Naive B cell (primary cell): ENCODE measurements around the gene TPT1. TPM values are rescaled to one million over a fixed set of nuclear protein-coding genes. Genes with fewer than 3 reads are reported as not detected.
A peak's percentile ranks its signal among the peaks of the same experiment; 100 is the strongest.
"Not testable (repeated sequence)": the region's sequence is repeated elsewhere in the genome, so short reads cannot be mapped to it uniquely, and the experiment has no call there.

Experiments
- ATAC-seq, 2 donors: fragments of 150-1000 bp; cut with Tn5 transposase; 2 replicates each; pipeline ENCODE4 v1.10.0; 2021; ENCODE audit warnings: low read depth in 2 of 2, mild to moderate bottlenecking in 2 of 2, moderate library complexity in 2 of 2
- DNase-seq: peaks from one replicate; pipeline ENCODE4 v3.0.0; 2022
- H3K27ac Mint-ChIP-seq, 6 donors: one replicate each; pipeline ENCODE4 v1.8.0; 2020 to 2022; ENCODE audit warnings: mild to moderate bottlenecking in 6 of 6, mixed read lengths in 6 of 6, moderate library complexity in 5 of 6, inconsistent platforms in 2 of 6
- H3K27me3 Mint-ChIP-seq, 3 donors: one replicate each; pipeline ENCODE4 v1.8.0; 2021 to 2022; ENCODE audit warnings: mixed read lengths in 3 of 3, mild to moderate bottlenecking in 1 of 3
- H3K36me3 Mint-ChIP-seq, 2 donors: one replicate each; pipeline ENCODE4 v1.8.0; 2020 to 2022; ENCODE audit warnings: mixed read lengths in 2 of 2, inconsistent platforms in 1 of 2, mild to moderate bottlenecking in 1 of 2
- H3K4me1 Mint-ChIP-seq, 3 donors: one replicate each; pipeline ENCODE4 v1.8.0; 2020 to 2022; ENCODE audit warnings: mixed read lengths in 3 of 3, inconsistent platforms in 1 of 3, mild to moderate bottlenecking in 1 of 3, moderate library complexity in 1 of 3
- H3K4me3 Mint-ChIP-seq, 8 donors: one replicate each; pipeline ENCODE4 v1.8.0; 2020 to 2022; ENCODE audit warnings: mild to moderate bottlenecking in 8 of 8, mixed read lengths in 8 of 8, moderate library complexity in 8 of 8, inconsistent platforms in 2 of 8
- H3K9me3 Mint-ChIP-seq, 7 donors: one replicate each; pipeline ENCODE4 v1.8.0; 2020 to 2022; ENCODE audit warnings: mixed read lengths in 7 of 7, mild to moderate bottlenecking in 5 of 7, inconsistent platforms in 2 of 7, moderate library complexity in 1 of 7
- polyA plus RNA-seq, 6 donors: library from polyadenylated mRNA; unstranded; fragments of 300-500 nt; fragmentation: Illumina TruSeq; gene quantifications; one replicate each; pipeline ENCODE4 v1.2.3, GENCODE V29; 2021; ENCODE audit warnings: low read depth in 6 of 6

The TPT1 gene
- polyA plus RNA-seq, 6 donors from 2014 or later, result 1,189 to 2,468 (median 2,211) TPM

GRCh38 chr13:45376651-45377050 lies 35.7 kb upstream of the TPT1 start:
- not testable (repeated sequence) for DNase-seq, H3K4me3 Mint-ChIP-seq, H3K9me3 Mint-ChIP-seq, H3K4me1 Mint-ChIP-seq, H3K36me3 Mint-ChIP-seq, H3K27me3 Mint-ChIP-seq, ATAC-seq
- H3K27ac Mint-ChIP-seq, result peak overlapping the region in 1 of 6 donors; percentile 24

DNA sequence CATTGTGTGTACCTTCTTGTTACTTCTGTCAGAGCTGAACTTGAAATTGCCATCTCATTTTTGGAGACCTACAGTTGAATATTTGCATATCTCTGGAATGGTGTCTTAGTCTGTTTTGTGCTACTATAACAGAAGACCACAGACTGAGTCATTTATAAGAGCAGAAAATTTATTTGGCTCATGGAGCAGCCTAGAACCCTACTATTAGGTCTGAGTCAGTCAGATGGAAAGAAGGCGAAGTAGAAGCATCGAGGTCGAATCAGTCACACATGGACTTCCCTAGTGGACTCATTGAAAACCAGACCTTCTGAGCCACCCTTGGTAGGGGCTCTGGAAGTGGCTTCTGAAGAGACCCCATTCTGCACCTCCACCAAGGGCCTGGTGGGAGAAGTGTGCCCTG lies 33.9 kb upstream of the TPT1 start:
- H3K27me3 Mint-ChIP-seq, result no peaks in the 10 kb centered on the region
- no peak for DNase-seq
- no peaks in the 10 kb centered on the region for H3K9me3 Mint-ChIP-seq
- peak overlapping the region in 1 of 6 donors; percentile 24 for H3K27ac Mint-ChIP-seq
- no peak overlapping the region for H3K4me3 Mint-ChIP-seq
- no peak for ATAC-seq
- no peaks in the 10 kb centered on the region for H3K36me3 Mint-ChIP-seq
- peaks cover 4 to 10% (median 7%) of the 10 kb centered on the region in 3 donors for H3K4me1 Mint-ChIP-seq

DNA sequence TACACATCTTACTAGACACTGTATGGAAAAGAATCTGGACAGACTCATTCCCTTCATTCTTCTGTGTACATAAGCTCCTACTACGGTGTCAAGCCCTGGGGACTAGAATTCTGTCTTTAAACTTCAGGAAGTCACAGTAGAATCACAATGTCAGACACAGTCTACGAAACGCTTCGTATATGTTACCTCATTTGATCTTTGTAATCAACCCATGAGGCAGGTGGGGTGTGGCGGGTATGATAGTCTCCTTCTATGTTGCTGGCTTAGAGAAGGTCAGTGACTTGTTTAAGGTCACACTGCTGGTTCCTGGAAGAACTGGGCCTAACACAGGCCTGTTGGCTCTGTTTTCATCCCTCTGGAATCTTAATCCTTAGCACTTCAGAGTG lies 32.2 kb upstream of the TPT1 start:
- H3K27me3 Mint-ChIP-seq, result no peaks in the 10 kb centered on the region

GRCh38 chr13:45372189-45373161 lies 31.5 kb upstream of the TPT1 start:
- ATAC-seq, result no peak
- no peak overlapping the region for H3K4me3 Mint-ChIP-seq
- no peaks in the 10 kb centered on the region for H3K27me3 Mint-ChIP-seq
- peaks cover 22 to 24% (median 24%) of the 10 kb centered on the region in 3 donors for H3K4me1 Mint-ChIP-seq
- no peaks in the 10 kb centered on the region for H3K9me3 Mint-ChIP-seq
- peaks cover 0 to 7% of the 10 kb centered on the region in 2 donors for H3K36me3 Mint-ChIP-seq
- no peak for DNase-seq
- no peak overlapping the region for H3K27ac Mint-ChIP-seq

More for the DNA sequence above, 32.2 kb upstream of the TPT1 start:
- Mint-ChIP-seq H3K4me3 (no peak overlapping the region), H3K9me3 (no peaks in the 10 kb centered on the region), H3K36me3 (peaks cover 0 to 7% of the 10 kb centered on the region in 2 donors), H3K27ac (no peak overlapping the region), H3K4me1 (peaks cover 17 to 21% (median 18%) of the 10 kb centered on the region in 3 donors)
- ATAC-seq (no peak), DNase-seq (no peak)

DNA sequence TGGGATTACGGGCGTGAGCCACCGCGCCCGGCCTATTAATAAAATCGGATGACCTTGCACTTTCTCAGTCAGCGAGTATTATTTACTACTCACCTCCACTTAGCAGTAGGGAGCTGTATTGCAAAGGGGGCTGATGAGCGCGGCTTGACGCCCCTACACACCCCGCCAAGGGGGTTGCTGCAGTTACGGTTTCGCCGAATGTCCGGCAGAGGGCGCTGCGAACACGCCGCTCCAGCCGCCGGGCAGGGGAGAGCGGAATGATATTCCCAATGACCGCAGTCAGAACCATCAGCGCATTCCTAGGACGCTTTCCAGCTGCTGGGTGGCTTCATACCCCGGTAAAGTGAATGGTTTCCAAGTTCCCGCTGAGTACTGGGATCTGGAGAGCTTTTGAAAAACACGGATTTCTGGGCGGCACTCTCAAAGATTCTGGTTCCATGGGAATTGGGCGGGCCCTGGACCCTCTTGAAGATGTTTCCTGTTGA lies 30.0 kb upstream of the TPT1 start:
- H3K4me3 Mint-ChIP-seq, result peak overlapping the region in 4 of 8 donors; percentile 7 to 56 (median 27)
- H3K27me3 Mint-ChIP-seq, result no peaks in the 10 kb centered on the region
- H3K9me3 Mint-ChIP-seq, result no peaks in the 10 kb centered on the region
- H3K36me3 Mint-ChIP-seq, result peaks cover 0 to 7% of the 10 kb centered on the region in 2 donors
- peaks cover 27 to 34% (median 34%) of the 10 kb centered on the region in 3 donors for H3K4me1 Mint-ChIP-seq
- H3K27ac Mint-ChIP-seq, result peak overlapping the region in 1 of 6 donors; percentile 24
- ATAC-seq (peak in 1 of 2 donors; percentile 34), DNase-seq (peak; percentile 42)

- Mint-ChIP-seq H3K4me3 (peak overlapping the region in 5 of 8 donors; percentile 1 to 64 (median 2)), H3K27ac (peak overlapping the region in 4 of 6 donors; percentile 24 to 97 (median 68)), H3K9me3 (peaks cover 0 to 2% (median 0%) of the 10 kb centered on the region in 7 donors), H3K36me3 (peaks cover 0 to 9% of the 10 kb centered on the region in 2 donors), H3K27me3 (no peaks in the 10 kb centered on the region), H3K4me1 (peaks cover 27 to 34% (median 34%) of the 10 kb centered on the region in 3 donors)
- no peak for DNase-seq
- no peak for ATAC-seq
These were observed 28.1 kb upstream of the TPT1 start for GRCh38 chr13:45369116-45369515.

- H3K27me3 Mint-ChIP-seq, result no peaks in the 10 kb centered on the region
- H3K4me3 Mint-ChIP-seq, result peak overlapping the region in 5 of 8 donors; percentile 2 to 78 (median 37)
- H3K9me3 Mint-ChIP-seq, result peaks cover 0 to 5% (median 5%) of the 10 kb centered on the region in 7 donors
- peaks cover 0 to 15% of the 10 kb centered on the region in 2 donors for H3K36me3 Mint-ChIP-seq
- H3K27ac Mint-ChIP-seq, result peak overlapping the region in 3 of 6 donors; percentile 84 to 93 (median 91)
- peaks cover 30 to 34% (median 34%) of the 10 kb centered on the region in 3 donors for H3K4me1 Mint-ChIP-seq
- ATAC-seq (no peak), DNase-seq (no peak)
These were observed 27.6 kb upstream of the TPT1 start for GRCh38 chr13:45368571-45368970.

DNA sequence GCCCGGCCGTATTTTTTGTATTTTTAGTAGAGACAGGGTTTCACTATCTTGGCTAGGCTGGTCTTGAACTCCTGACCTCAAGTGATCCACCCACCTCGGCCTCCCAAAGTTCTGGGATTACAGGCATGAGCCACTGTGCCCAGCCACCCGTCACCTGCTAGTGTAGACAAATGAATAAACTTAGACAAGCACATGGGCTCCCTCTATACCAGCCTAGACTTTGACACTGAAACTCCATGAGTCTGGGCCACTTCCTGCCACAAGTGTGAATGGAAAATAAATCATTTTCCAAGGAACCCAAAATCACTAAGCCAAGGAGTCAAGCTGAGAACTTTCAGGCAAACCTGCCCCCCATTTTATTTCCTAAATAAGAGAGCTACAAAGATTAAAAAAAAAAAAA lies 27.0 kb upstream of the TPT1 start:
- no peak for ATAC-seq
- H3K9me3 Mint-ChIP-seq, result peaks cover 0 to 7% (median 5%) of the 10 kb centered on the region in 7 donors
- H3K27me3 Mint-ChIP-seq, result no peaks in the 10 kb centered on the region
- peak overlapping the region; percentile 67 to 93 (median 86) for H3K27ac Mint-ChIP-seq
- no peak for DNase-seq
- H3K36me3 Mint-ChIP-seq, result peaks cover 0 to 18% of the 10 kb centered on the region in 2 donors
- H3K4me1 Mint-ChIP-seq, result peaks cover 32 to 34% (median 34%) of the 10 kb centered on the region in 3 donors
- peak overlapping the region in 5 of 8 donors; percentile 2 to 78 (median 66) for H3K4me3 Mint-ChIP-seq

GRCh38 chr13:45367358-45367757 lies 26.4 kb upstream of the TPT1 start:
- H3K27ac Mint-ChIP-seq, result peak overlapping the region; percentile 28 to 91 (median 76)
- H3K36me3 Mint-ChIP-seq, result peaks cover 1 to 23% of the 10 kb centered on the region in 2 donors
- peaks cover 0 to 7% (median 5%) of the 10 kb centered on the region in 7 donors for H3K9me3 Mint-ChIP-seq
- DNase-seq (peak; percentile 77), ATAC-seq (peak; percentile 97 to 98)
- peaks cover 35 to 37% (median 36%) of the 10 kb centered on the region in 3 donors for H3K4me1 Mint-ChIP-seq
- peak overlapping the region; percentile 5 to 85 (median 66) for H3K4me3 Mint-ChIP-seq
- no peaks in the 10 kb centered on the region for H3K27me3 Mint-ChIP-seq

DNA sequence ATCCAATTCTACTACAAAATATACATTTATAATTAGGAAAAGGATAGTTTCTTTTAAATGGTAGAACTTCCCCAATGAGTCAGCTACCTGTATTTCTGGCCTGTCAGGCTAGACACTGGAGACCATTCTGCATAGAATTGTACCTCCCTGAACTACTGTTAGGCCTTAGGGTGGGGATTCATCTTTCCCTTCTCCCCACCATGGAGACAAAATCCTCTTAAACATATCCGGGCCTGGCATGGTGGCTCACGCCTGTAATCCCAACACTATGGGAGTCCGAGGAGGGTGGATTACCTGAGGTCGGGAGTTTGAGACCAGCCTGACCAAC lies 24.5 kb upstream of the TPT1 start:
- ATAC-seq (no peak), DNase-seq (no peak)
- Mint-ChIP-seq H3K27me3 (no peaks in the 10 kb centered on the region), H3K27ac (peak overlapping the region in 3 of 6 donors; percentile 27 to 70 (median 42)), H3K36me3 (peaks cover 9 to 33% of the 10 kb centered on the region in 2 donors), H3K4me1 (peaks cover 33 to 38% (median 37%) of the 10 kb centered on the region in 3 donors), H3K9me3 (peaks cover 0 to 7% (median 5%) of the 10 kb centered on the region in 7 donors), H3K4me3 (peak overlapping the region in 1 of 8 donors; percentile 29)

DNA sequence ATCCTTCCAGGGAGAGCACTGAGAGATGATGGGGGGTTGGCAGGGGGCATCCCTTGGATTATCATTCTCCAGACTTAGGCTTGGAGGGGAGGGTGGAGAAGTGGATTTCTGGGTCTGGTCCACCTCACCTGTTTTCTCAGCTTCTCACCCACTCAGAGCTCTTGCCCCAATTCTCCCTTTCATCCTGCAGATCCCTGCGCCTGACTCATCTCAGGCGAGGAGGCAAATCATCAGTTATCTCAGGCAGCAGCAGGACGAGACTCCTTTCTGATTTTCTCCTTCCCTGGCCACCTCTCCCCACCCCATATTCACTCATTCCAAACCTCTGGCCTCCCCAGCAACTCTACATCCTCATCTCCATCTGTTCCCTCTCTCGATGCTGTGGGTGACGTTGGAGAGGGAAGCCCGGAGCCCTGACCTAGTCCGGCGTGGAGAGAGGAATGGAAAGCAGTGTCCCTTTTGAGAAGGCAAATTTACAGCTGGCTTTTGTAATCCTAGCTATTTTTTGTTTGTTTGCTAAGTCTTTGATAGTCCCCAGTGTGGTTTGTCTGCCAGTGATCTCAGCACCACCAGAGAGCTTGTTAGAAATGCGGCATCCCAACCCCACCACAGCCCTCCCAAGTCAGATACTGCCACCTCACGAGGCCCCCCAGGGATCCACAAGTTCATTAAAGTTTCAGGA lies 24.0 kb upstream of the TPT1 start:
- H3K27ac Mint-ChIP-seq, result peak overlapping the region in 3 of 6 donors; percentile 27 to 82 (median 62)
- peak overlapping the region in 1 of 8 donors; percentile 80 for H3K4me3 Mint-ChIP-seq
- H3K4me1 Mint-ChIP-seq, result peaks cover 33 to 38% (median 37%) of the 10 kb centered on the region in 3 donors
- DNase-seq (no peak), ATAC-seq (no peak)
- H3K36me3 Mint-ChIP-seq, result peaks cover 9 to 38% of the 10 kb centered on the region in 2 donors
- peaks cover 0 to 7% (median 5%) of the 10 kb centered on the region in 7 donors for H3K9me3 Mint-ChIP-seq
- no peaks in the 10 kb centered on the region for H3K27me3 Mint-ChIP-seq

GRCh38 chr13:45362939-45363338 lies 22.0 kb upstream of the TPT1 start:
- H3K4me3 Mint-ChIP-seq, result no peak overlapping the region
- H3K4me1 Mint-ChIP-seq, result peaks cover 21 to 28% (median 24%) of the 10 kb centered on the region in 3 donors
- no peak for DNase-seq
- peak overlapping the region in 1 of 6 donors; percentile 37 for H3K27ac Mint-ChIP-seq
- peaks cover 14 to 40% of the 10 kb centered on the region in 2 donors for H3K36me3 Mint-ChIP-seq
- peaks cover 0 to 7% (median 5%) of the 10 kb centered on the region in 7 donors for H3K9me3 Mint-ChIP-seq
- H3K27me3 Mint-ChIP-seq, result no peaks in the 10 kb centered on the region
- no peak for ATAC-seq
